HuH-7.5 (cell line): ENCODE results near the gene SEC14L1.

Source experiments
- DNase-seq: peaks from one replicate; pipeline ENCODE4 v3.0.0; 2011; ENCODE audit warnings: low spot score

The SEC14L1 gene

DNA sequence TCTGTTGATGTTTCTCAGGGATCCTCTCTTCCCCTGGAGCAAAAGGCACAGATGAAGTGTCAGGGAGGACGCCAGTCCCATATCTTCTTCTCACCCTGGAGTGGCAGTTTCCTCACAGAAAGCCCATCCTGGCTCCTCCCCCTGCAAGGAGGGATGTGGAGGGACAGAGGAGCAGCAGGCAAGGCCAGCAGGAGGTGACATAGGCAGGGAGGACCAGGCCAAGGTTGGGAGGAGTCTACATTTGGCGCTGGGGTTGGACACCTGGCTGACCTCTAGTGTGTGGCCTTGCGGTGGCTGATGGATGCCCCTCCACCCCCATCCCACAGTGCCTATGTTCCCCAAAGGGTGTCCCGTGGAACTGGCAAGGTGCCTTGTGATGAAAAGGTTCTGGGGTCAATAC, 125.4 kb downstream of the SEC14L1 start:
- no peak for DNase-seq
